NT2/D1 (cell line): Measurements from ENCODE around the gene DOCK1.

Experiments used
- DNase-seq: peaks from one replicate; pipeline ENCODE4 v3.0.0-alpha.2; 2011; ENCODE audit warnings: low read depth, low spot score
- H3K27me3 ChIP-seq: 2 replicates; pipeline ENCODE4 v1.6.0; 2011; ENCODE audit warnings: mild to moderate bottlenecking; ENCODE audit not compliant: insufficient read length, insufficient read depth
- H3K36me3 ChIP-seq: 2 replicates; pipeline ENCODE4 v1.6.1; 2011; ENCODE audit warnings: mild to moderate bottlenecking, low read length, mixed read lengths; ENCODE audit not compliant: insufficient read depth, insufficient read length
- H3K4me1 ChIP-seq: 2 replicates; pipeline ENCODE4 v1.5.1; 2011; ENCODE audit not compliant: insufficient read depth, insufficient read length
- H3K4me3 ChIP-seq: 2 replicates; pipeline ENCODE4 v1.5.1; 2011; ENCODE audit warnings: low read depth; ENCODE audit not compliant: insufficient read length
- H3K9ac ChIP-seq: 2 replicates; pipeline ENCODE4 v1.6.0; 2011; ENCODE audit warnings: low read depth; ENCODE audit not compliant: insufficient read length
- H3K9me3 ChIP-seq: 2 replicates; pipeline ENCODE4 v1.5.1; 2011; ENCODE audit warnings: mild to moderate bottlenecking, low read length; ENCODE audit not compliant: insufficient read depth
- SUZ12 ChIP-seq: IDR thresholded peaks from 2 replicates; pipeline ENCODE4 v1.6.1; 2011; ENCODE audit not compliant: insufficient read length, insufficient read depth; ENCODE audit errors: extremely low read depth
- YY1 ChIP-seq: IDR thresholded peaks from 2 replicates; pipeline ENCODE4 v1.6.1; 2011; ENCODE audit not compliant: insufficient read length, insufficient read depth
- ZNF274 ChIP-seq: IDR thresholded peaks from 2 replicates; pipeline ENCODE4 v1.6.1; 2011; ENCODE audit warnings: mild to moderate bottlenecking, low read depth, low read length

DOCK1 gene

GRCh38 chr10:127150136-127150535 is 244.9 kb downstream of the DOCK1 start:
- H3K4me3 ChIP-seq, result no peak overlapping the region
- DNase-seq, result no peak

GRCh38 chr10:127151541-127151940 is 246.3 kb downstream of the DOCK1 start:
- DNase-seq, result no peak
- no peaks in the 10 kb centered on the region for H3K36me3 ChIP-seq
- H3K4me3 ChIP-seq, result no peak overlapping the region
- no peak overlapping the region for H3K9ac ChIP-seq
- no peak for TF ChIP-seq SUZ12
- no peak for TF ChIP-seq ZNF274
- TF ChIP-seq YY1, result no peak
- peaks cover 4% of the 10 kb centered on the region; the same call in 1 of the 2 replicates for H3K9me3 ChIP-seq
- H3K4me1 ChIP-seq, result no peaks in the 10 kb centered on the region
- H3K27me3 ChIP-seq, result no peaks in the 10 kb centered on the region

More at GRCh38 chr10:127150136-127150535, 244.9 kb downstream of the DOCK1 start:
- peaks cover 4% of the 10 kb centered on the region; the same call in 1 of the 2 replicates for H3K9me3 ChIP-seq
- H3K27me3 ChIP-seq, result no peaks in the 10 kb centered on the region
- no peaks in the 10 kb centered on the region for H3K36me3 ChIP-seq
- TF ChIP-seq ZNF274 (no peak), YY1 (no peak), SUZ12 (no peak)
- H3K4me1 ChIP-seq, result no peaks in the 10 kb centered on the region
- H3K9ac ChIP-seq, result no peak overlapping the region

- Histone ChIP-seq H3K4me3 (no peak overlapping the region), H3K4me1 (no peaks in the 10 kb centered on the region), H3K27me3 (no peaks in the 10 kb centered on the region), H3K9me3 (peaks cover 4% of the 10 kb centered on the region; the same call in 1 of the 2 replicates), H3K9ac (no peak overlapping the region), H3K36me3 (no peaks in the 10 kb centered on the region)
- TF ChIP-seq ZNF274 (no peak), YY1 (no peak), SUZ12 (no peak)
- no peak for DNase-seq
Measured at GRCh38 chr10:127151981-127152699, 246.9 kb downstream of the DOCK1 start.

- no peaks in the 10 kb centered on the region for H3K4me1 ChIP-seq
- H3K36me3 ChIP-seq, result no peaks in the 10 kb centered on the region
- 0 out of 2 replicates have a peak, but pooled peaks cover under 1% of the 10 kb centered on the region for H3K9me3 ChIP-seq
- H3K4me3 ChIP-seq, result no peak overlapping the region
- DNase-seq, result no peak
- TF ChIP-seq YY1 (no peak), ZNF274 (no peak), SUZ12 (no peak)
- no peaks in the 10 kb centered on the region for H3K27me3 ChIP-seq
- no peak overlapping the region for H3K9ac ChIP-seq
Measured at GRCh38 chr10:127153181-127153580, 248.0 kb downstream of the DOCK1 start.

GRCh38 chr10:127154831-127155620 is 249.8 kb downstream of the DOCK1 start:
- Histone ChIP-seq H3K36me3 (no peaks in the 10 kb centered on the region), H3K9me3 (no peaks in the 10 kb centered on the region), H3K27me3 (no peaks in the 10 kb centered on the region), H3K9ac (no peak overlapping the region), H3K4me3 (no peak overlapping the region), H3K4me1 (no peaks in the 10 kb centered on the region)
- DNase-seq, result no peak
- no peak for TF ChIP-seq SUZ12
- TF ChIP-seq YY1, result no peak
- TF ChIP-seq ZNF274, result no peak

- Histone ChIP-seq H3K9me3 (no peaks in the 10 kb centered on the region), H3K4me1 (no peaks in the 10 kb centered on the region), H3K36me3 (no peaks in the 10 kb centered on the region), H3K4me3 (no peak overlapping the region), H3K9ac (no peak overlapping the region), H3K27me3 (no peaks in the 10 kb centered on the region)
- no peak for DNase-seq
- TF ChIP-seq ZNF274 (no peak), YY1 (no peak), SUZ12 (no peak)
Measured at GRCh38 chr10:127157089-127157488, 251.9 kb downstream of the DOCK1 start.

- no peak for DNase-seq
- no peak overlapping the region for H3K9ac ChIP-seq
- H3K4me1 ChIP-seq, result no peaks in the 10 kb centered on the region
Measured at GRCh38 chr10:127157506-127158200, 252.4 kb downstream of the DOCK1 start.

More at GRCh38 chr10:127157506-127158200, 252.4 kb downstream of the DOCK1 start:
- H3K9me3 ChIP-seq, result no peaks in the 10 kb centered on the region
- no peaks in the 10 kb centered on the region for H3K27me3 ChIP-seq
- H3K36me3 ChIP-seq, result no peaks in the 10 kb centered on the region
- TF ChIP-seq YY1, result no peak
- no peak for TF ChIP-seq ZNF274
- TF ChIP-seq SUZ12, result no peak
- H3K4me3 ChIP-seq, result no peak overlapping the region
